NCI-H187 (cell line): Measurements from ENCODE around the gene TRMT10B.
"Not testable (repeated sequence)": the region's sequence is repeated elsewhere in the genome, so short reads cannot be mapped to it uniquely, and the experiment has no call there.

Experiments
- DNase-seq, 2 experiments: peaks; one replicate each; lab custom pipeline; 2025; lab: John Stamatoyannopoulos, UW

The TRMT10B gene

DNA sequence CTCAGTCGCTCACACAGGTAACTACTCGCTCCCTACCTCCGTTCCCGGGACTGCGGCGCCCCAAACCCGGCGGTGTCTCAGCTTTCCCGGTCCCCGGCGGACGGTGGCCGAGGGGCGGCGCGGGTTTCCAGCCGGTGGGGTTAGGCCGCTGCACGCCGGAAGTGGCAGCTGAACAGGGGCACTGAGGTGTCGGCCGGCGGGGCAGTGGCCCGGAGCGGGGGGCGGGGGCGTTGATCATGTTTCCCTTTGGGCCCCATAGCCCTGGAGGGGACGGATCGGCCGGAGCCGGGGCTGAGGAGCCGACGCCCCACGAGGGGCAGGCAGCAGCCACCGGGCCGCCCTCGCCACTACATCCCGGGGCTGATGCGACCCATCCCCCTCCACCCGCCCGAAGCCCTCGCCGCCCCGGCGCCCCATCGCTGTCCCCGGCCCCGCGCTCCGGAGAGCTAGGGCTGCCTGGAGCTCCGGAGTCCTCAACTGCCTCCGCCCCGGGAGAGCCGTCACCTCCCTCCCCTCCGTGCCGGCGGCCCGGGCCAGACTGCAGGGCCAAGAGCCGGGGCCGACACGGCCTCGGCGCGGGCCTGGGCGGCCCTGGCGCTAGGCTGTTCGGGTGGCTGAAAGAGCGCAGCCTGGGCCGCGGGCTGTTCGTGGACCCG lies 47.2 kb downstream of the TRMT10B start, which contains the start of gene DCAF10:
Gene DCAF10, plus strand, starts transcription at position 167 of the 656 bp plus-strand sequence. Its CDS starts 70 bp downstream, at position 237.
- DNase-seq = peak; percentile 44 to 47

DNA sequence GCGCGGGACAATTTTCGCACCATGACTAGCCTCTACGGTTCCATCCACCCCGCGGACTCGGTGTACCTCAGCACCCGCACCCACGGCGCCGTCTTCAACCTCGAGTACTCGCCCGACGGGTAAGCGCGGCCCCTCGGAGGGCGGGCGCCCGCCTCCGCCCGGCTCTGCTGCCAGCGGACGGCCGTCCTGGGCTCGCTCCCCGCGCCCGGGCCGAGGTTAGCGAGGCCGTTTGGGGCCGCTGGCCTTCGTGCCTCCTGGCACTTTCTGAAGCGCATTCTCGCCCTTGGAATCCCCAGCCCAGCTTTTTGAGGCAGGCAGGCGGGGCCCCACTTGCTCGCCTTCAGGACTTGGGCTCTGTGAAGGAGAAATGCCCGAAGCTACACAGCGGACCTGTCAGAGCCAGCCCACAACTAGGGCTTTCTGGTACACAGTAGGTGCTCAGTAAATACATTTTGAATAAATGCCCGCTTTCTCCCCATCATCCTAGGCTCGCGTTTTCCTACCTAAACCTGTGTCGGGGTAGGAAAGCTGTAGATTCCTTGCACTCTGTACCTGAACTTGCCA lies 47.8 kb downstream of the TRMT10B start:
- DNase-seq = no peak

DNA sequence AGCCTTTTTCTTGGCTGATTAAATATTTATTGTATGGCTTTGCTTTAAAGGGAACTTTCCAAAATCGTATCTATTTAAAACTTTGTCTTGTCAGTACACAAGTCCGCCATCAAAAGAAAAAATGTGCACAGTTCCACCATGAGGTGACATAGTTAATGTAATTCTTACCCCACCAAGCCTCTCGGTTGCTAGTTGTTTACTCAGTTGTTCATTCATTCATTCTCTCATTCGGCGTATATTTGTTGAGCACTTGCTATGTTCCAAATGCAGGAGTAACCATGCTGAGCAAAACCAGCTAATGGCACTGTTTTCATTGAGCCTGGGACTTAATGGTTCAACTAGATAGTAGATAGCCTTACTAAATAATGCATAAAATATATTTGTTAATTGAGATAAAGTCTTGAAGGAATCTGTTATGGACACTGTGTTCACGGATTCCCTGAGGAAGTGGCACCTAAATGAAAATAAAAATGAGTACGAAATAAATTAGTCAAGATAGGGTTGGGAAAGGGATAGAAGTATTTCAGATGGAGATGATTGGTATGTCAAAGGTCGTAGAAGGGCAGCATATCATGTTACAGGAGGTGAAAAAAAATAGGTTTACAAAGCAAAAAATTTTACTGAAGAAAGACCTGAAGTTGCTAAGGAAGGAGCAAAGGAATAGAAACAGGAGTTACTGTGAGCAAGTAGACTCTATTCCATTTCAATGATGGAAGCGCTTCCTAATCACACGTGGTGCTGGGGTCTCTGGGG lies 48.5 kb downstream of the TRMT10B start:
- DNase-seq = no peak

DNA sequence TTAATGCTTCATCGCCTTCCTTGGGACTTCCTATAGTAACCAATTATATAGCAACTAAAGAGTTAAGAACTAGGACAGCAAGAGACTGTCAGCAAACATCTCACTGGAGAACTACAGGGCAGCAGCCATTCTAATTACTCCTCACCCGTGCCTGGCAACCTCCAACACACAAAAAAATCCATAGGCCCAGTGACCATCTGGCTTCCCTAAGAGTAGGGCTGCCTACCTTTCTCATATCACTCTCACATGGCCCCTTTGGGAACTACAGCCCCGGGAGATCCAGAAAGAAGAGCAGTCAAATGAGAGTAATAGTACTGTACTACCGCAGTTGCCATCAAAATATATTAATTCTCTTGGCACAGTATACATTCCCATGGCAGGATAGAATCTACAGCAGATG lies 52.7 kb downstream of the TRMT10B start:
- no peak for DNase-seq

DNA sequence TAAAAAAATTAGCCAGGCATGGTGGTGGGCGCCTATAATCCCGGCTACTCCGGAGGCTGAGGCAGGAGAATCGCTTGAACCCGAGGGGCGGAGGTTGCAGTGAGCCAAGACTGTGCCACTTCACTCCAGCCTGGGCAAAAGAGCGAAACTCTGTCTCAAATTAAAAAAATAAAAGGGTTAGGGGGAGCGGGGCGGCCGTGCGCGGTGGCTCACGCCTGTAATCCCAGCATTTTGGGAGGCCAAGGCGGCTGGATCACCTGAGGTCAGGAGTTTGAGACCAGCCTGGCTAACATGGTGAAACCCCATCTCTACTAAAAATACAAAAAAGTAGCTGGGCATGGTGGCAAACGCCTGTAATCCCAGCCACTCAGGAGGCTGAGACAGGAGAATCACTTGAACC lies 56.1 kb downstream of the TRMT10B start:
- not testable (repeated sequence) for DNase-seq

DNA sequence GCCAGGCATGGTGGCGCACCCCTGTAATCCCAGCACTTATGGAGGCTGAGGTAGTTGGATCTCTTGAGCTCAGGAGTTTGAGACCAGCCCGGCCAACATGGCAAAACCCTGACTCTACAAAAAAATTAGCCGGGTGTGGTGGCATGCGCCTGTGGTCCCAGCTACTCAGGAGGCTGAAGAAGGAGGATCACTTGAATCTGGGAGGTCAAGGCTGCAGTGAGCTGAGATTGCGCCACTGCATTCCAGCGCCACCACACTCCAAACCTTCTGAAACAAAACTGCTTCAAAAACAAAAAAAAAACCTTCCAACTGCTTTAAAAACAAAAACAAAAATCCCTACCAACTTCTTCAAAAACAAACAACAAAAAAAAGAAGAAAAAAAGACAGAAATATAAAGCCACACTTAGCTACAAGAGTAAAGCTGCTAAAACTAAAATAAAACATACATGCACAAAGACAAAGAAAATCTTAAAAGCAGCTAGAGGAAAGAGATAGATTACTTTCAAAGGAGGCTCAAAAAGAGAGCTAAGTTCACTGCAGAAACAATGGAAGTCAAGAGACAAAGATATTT lies 58.4 kb downstream of the TRMT10B start:
- DNase-seq = no peak

DNA sequence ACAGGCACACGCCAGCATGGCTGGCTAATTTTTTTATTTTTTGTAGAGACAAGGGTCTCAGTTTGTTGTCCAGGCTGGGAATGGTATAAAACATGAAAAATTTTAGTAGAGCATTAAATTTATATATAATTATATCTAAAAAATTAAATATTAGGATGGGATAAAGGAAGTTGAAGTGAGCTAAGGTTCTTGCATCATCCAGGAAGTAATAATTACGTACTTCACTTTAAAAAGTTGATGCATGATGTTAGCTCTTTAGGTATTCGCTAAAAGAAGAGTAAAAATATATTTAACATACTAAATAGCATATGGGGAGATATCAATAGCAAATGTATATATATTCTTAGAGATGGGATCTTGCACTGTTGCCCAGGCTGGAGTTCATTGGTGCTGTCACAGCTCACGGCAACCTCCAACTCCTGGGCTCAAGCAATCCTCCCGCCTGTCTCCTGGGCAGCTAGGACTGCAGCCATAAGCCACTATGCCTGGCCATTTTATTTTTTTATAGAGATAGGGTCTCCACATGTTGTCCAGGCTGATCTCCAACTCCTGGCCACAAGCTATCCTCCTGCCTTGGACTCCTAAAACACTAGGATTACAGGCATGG lies 59.3 kb downstream of the TRMT10B start:
- DNase-seq = no peak

DNA sequence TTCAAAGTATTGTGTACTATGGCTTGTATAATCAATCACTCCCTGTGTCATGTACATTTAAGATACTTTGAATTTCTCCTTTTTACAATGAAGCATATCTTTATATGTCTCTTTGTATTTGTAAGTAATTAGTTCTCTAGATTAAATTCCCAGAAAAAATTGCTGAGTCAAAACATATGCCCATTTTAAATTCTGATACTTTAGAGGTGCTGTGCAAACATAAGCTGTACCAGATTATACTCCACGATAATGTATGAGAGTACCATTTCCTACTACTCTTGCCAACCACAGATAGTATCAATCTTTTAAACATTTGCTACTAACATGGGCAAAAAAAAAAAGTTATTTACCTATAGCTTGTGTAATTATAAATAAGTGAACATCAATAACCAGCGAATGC lies 65.2 kb downstream of the TRMT10B start:
- no peak for DNase-seq

DNA sequence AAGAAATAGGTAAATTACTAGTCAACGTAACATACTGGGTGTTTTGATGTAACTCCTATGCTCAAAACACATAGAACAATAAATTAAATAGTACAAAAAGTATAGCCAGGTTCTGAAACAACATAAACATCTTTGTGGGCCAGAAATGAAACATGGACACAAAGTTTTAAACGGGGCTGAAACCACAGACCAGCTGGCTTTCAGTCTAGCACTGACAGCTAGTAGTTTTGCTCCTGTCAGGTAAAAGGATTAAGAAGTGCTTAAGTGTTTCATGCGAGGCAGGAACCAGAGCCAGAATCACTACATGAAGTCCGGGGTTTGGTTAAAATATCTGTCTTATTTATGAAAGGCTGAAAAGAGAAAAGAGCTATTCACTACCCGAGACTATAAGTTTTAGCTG lies 66.5 kb downstream of the TRMT10B start:
- DNase-seq = no peak

DNA sequence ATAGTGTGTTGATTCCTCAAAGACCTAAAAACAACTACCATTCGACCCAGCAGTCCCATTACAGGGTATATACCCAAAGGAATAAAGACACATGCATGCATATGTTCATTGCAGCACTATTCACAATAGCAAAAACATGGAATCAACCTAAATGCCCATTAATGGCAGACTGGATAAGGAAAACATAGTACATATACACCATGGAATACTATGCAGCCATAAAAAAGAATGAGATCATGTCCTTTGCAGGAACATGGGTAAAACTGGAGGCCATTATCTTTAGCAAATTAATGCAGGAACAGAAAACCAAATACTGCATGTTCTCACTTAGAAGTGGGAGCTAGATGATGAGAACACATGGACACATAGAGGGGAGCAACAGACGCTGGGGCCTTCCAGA lies 71.6 kb downstream of the TRMT10B start:
- DNase-seq = not testable (repeated sequence)

DNA sequence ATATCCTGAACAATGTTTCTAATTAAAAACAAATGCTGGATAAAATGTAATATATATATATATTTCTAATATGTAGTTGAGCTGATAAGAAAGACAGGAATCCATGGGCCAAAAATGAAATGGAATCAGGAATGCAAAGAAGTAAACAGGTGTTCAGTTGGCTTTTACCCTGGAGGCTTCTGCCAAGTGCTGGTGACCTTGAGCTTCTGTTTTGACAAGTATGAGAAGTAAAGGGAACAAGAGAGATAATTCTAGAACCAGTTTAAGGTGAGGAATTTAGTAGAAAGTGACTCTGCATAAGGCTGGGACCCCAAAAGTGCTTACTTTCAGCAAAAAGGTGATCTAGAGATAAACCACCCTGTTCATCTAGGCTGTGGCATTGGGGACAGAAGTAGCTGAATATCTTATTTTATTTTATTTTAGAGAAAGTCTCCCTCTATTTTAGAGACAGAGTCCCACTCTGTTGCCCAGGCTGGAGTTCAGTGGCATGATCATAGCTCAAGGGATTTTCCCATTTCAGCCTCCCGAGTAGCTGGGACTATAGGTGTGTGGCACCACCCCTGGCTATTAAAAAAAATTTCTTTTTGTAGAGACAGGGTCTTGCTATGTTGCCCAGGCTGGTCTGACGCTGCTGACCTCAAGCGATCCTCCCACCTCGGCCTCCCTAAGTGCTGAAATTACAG lies 74.0 kb downstream of the TRMT10B start:
- DNase-seq = no peak
